ENCODE measurements around the gene CNFN. TPM values are rescaled to one million over a fixed set of nuclear protein-coding genes. Genes with fewer than 3 reads are reported as not detected.

CNFN gene
- total and polyA plus RNA-seq, 2 donors (not counting 1 experiment from before 2014, with no cell fraction given), result not detected

- no peaks in the 10 kb centered on the region for H4K20me1 ChIP-seq (ENCODE audit: control insufficient read depth, extremely low read depth, insufficient read depth, low read length)
- no peaks in the 10 kb centered on the region for H3K9me3 ChIP-seq (ENCODE audit: control insufficient read depth, insufficient read depth, low read depth, low read length)
- no peak overlapping the region for H2AFZ ChIP-seq (ENCODE audit: low read length)
- TF ChIP-seq CTCF (conservative IDR thresholded peaks at IDR 0.05 in 1 of 2, IDR thresholded peaks at IDR 0.05 in 1 of 2; ENCODE audit: low read depth in 1 of 2, low read length in 2 of 2), result no peak
- TF ChIP-seq EZH2 (IDR thresholded peaks at IDR 0.05; ENCODE audit: low read length, missing control alignments), result no peak
- H3K79me2 ChIP-seq (ENCODE audit: control insufficient read depth, insufficient read depth, low read length), result no peaks in the 10 kb centered on the region
- no peaks in the 10 kb centered on the region for H3K36me3 ChIP-seq (ENCODE audit: control insufficient read depth, insufficient read depth, low read length)
- H3K4me1 ChIP-seq (ENCODE audit: control insufficient read depth, extremely low read depth, insufficient read depth, low read length), result no peaks in the 10 kb centered on the region
- H3K4me3 ChIP-seq (replicated peaks in 1 of 4; ENCODE audit: control extremely low read depth in 1 of 4, insufficient read depth in 1 of 4, low read depth in 3 of 4, low read length in 4 of 4), result no peak overlapping the region
- H3K27ac ChIP-seq (ENCODE audit: insufficient read depth, low read length), result no peak overlapping the region
- DNase-seq (ENCODE audit: low read depth in 2 of 2), result no peak
- peaks cover 21% of the 10 kb centered on the region for H3K27me3 ChIP-seq (ENCODE audit: control insufficient read depth, insufficient read depth, low read length)
- H3K9ac ChIP-seq (ENCODE audit: insufficient read depth, low read length), result no peak overlapping the region
- H3K4me2 ChIP-seq (ENCODE audit: extremely low read depth, insufficient read depth, low read length), result no peak overlapping the region
These were observed 1.1 kb downstream of the CNFN start for GRCh38 chr19:42388851-42389489.

GRCh38 chr19:42386974-42387707 lies 3.0 kb downstream of the CNFN start:
- Histone ChIP-seq H4K20me1 (ENCODE audit: control insufficient read depth, extremely low read depth, insufficient read depth, low read length) (no peaks in the 10 kb centered on the region), H3K27me3 (ENCODE audit: control insufficient read depth, insufficient read depth, low read length) (peaks cover 25% of the 10 kb centered on the region), H3K4me1 (ENCODE audit: control insufficient read depth, extremely low read depth, insufficient read depth, low read length) (no peaks in the 10 kb centered on the region), H3K27ac (ENCODE audit: insufficient read depth, low read length) (no peak overlapping the region), H3K36me3 (ENCODE audit: control insufficient read depth, insufficient read depth, low read length) (no peaks in the 10 kb centered on the region), H3K9me3 (ENCODE audit: control insufficient read depth, insufficient read depth, low read depth, low read length) (no peaks in the 10 kb centered on the region), H3K4me2 (ENCODE audit: extremely low read depth, insufficient read depth, low read length) (peak overlapping the region; percentile 77), H3K4me3 (replicated peaks in 1 of 4; ENCODE audit: control extremely low read depth in 1 of 4, insufficient read depth in 1 of 4, low read depth in 3 of 4, low read length in 4 of 4) (peak overlapping the region; percentile 23 to 47 (median 30)), H2AFZ (ENCODE audit: low read length) (peak overlapping the region; percentile 52), H3K79me2 (ENCODE audit: control insufficient read depth, insufficient read depth, low read length) (no peaks in the 10 kb centered on the region), H3K9ac (ENCODE audit: insufficient read depth, low read length) (no peak overlapping the region)
- peak; percentile 30 to 40 for DNase-seq (ENCODE audit: low read depth in 2 of 2)
- TF ChIP-seq CTCF (conservative IDR thresholded peaks at IDR 0.05 in 1 of 2, IDR thresholded peaks at IDR 0.05 in 1 of 2; ENCODE audit: low read depth in 1 of 2, low read length in 2 of 2) (peak; percentile 42 to 44), EZH2 (IDR thresholded peaks at IDR 0.05; ENCODE audit: low read length, missing control alignments) (no peak)

GRCh38 chr19:42380155-42380554 lies 9.9 kb downstream of the CNFN start:
- Histone ChIP-seq H3K27me3 (ENCODE audit: control insufficient read depth, insufficient read depth, low read length) (peaks cover 10% of the 10 kb centered on the region), H3K27ac (ENCODE audit: insufficient read depth, low read length) (no peak overlapping the region), H4K20me1 (ENCODE audit: control insufficient read depth, extremely low read depth, insufficient read depth, low read length) (no peaks in the 10 kb centered on the region), H2AFZ (ENCODE audit: low read length) (no peak overlapping the region), H3K4me3 (replicated peaks in 1 of 4; ENCODE audit: control extremely low read depth in 1 of 4, insufficient read depth in 1 of 4, low read depth in 3 of 4, low read length in 4 of 4) (no peak overlapping the region), H3K4me1 (ENCODE audit: control insufficient read depth, extremely low read depth, insufficient read depth, low read length) (no peaks in the 10 kb centered on the region), H3K9ac (ENCODE audit: insufficient read depth, low read length) (no peak overlapping the region), H3K79me2 (ENCODE audit: control insufficient read depth, insufficient read depth, low read length) (no peaks in the 10 kb centered on the region), H3K9me3 (ENCODE audit: control insufficient read depth, insufficient read depth, low read depth, low read length) (no peaks in the 10 kb centered on the region), H3K4me2 (ENCODE audit: extremely low read depth, insufficient read depth, low read length) (no peak overlapping the region), H3K36me3 (ENCODE audit: control insufficient read depth, insufficient read depth, low read length) (no peaks in the 10 kb centered on the region)
- TF ChIP-seq CTCF (conservative IDR thresholded peaks at IDR 0.05 in 1 of 2, IDR thresholded peaks at IDR 0.05 in 1 of 2; ENCODE audit: low read depth in 1 of 2, low read length in 2 of 2), result no peak
- TF ChIP-seq EZH2 (IDR thresholded peaks at IDR 0.05; ENCODE audit: low read length, missing control alignments), result no peak
- DNase-seq (ENCODE audit: low read depth in 2 of 2), result no peak

All from fibroblast of lung (primary cell).